Panc1 (cell line): ENCODE measurements around the gene GCNT4.

Experiments used
- CTCF ChIP-seq: fragments of 450-650 bp; IDR thresholded peaks from 2 replicates; pipeline ENCODE4 v1.5.1; 2017; ENCODE audit warnings: mild to moderate bottlenecking
- TCF7L2 ChIP-seq: IDR thresholded peaks from 2 replicates; pipeline ENCODE4 v1.6.1; 2011; ENCODE audit warnings: mild to moderate bottlenecking, low read depth, low read length, inconsistent platforms

GRCh38 chr5:75078027-75078426 lies 25.7 kb upstream of the GCNT4 start:
- no peak for TF ChIP-seq CTCF
- no peak for TF ChIP-seq TCF7L2
